Panc1 (cell line): ENCODE results near the gene FOXN1. TPM values are rescaled to one million over a fixed set of nuclear protein-coding genes. Genes with fewer than 3 reads are reported as not detected.

Experiments
- ATAC-seq: fragments of 200-7000 bp; cut with Tn5 transposase; 2 replicates; pipeline ENCODE4 v1.9.1; 2020; ENCODE audit warnings: mild to moderate bottlenecking, moderate library complexity
- BruUV-seq: library from RNA; stranded (reverse); fragments of 400-500 nt; replicated peaks from 2 replicates; lab custom pipeline; 2021; lab: Mats Ljungman, UMichigan
- CTCF ChIA-PET: fragments of 300-600 bp; sonication (Branson Sonifier 250); formaldehyde crosslinking; loops from one replicate; lab custom pipeline; 2022; ENCODE audit warnings: antibody characterized with exemption; lab: Charles Lee
- POLR2A ChIA-PET: fragments of 300-600 bp; sonication (Branson Sonifier 250); formaldehyde crosslinking; loops from one replicate; lab custom pipeline; 2022; ENCODE audit warnings: antibody characterized with exemption; lab: Charles Lee
- DNase-seq: peaks from one replicate; pipeline ENCODE4 v3.0.0-alpha.2; 2010; ENCODE audit warnings: low read depth, low spot score
- H3K27ac ChIP-seq: 2 replicates; pipeline ENCODE4 v1.5.1; 2011; ENCODE audit warnings: mild to moderate bottlenecking, low read length, inconsistent platforms
- H3K27me3 ChIP-seq: fragments of 200-500 bp; sonication (Bioruptor generic); 2 replicates; pipeline ENCODE4 v1.6.0; 2014; ENCODE audit warnings: low read length, inconsistent platforms; ENCODE audit not compliant: control insufficient read depth, insufficient read depth
- H3K36me3 ChIP-seq: fragments of 200-500 bp; sonication (Bioruptor generic); 2 replicates; pipeline ENCODE4 v1.5.1; 2014; ENCODE audit warnings: inconsistent platforms, mild to moderate bottlenecking, low read length, moderate library complexity; ENCODE audit not compliant: control insufficient read depth, insufficient read depth
- H3K4me1 ChIP-seq: 2 replicates; pipeline ENCODE4 v1.5.1; 2011; ENCODE audit warnings: inconsistent platforms, mild to moderate bottlenecking, low read length, moderate library complexity; ENCODE audit not compliant: control insufficient read depth, insufficient read depth
- H3K4me3 ChIP-seq, 2 experiments: 2 replicates each; pipeline ENCODE4 v1.5.1; 2011 to 2012; ENCODE audit warnings: low read depth in 2 of 2, low read length in 2 of 2, mild to moderate bottlenecking in 2 of 2, inconsistent platforms in 1 of 2, moderate library complexity in 1 of 2
- H3K9me3 ChIP-seq: fragments of 200-500 bp; sonication (Bioruptor generic); 2 replicates; pipeline ENCODE4 v1.5.1; 2014; ENCODE audit warnings: low read depth, mild to moderate bottlenecking, inconsistent platforms, low read length, moderate library complexity; ENCODE audit not compliant: control insufficient read depth, insufficient read depth
- CTCF ChIP-seq: fragments of 450-650 bp; IDR thresholded peaks from 2 replicates; pipeline ENCODE4 v1.5.1; 2017; ENCODE audit warnings: mild to moderate bottlenecking
- POLR2AphosphoS5 ChIP-seq: IDR thresholded peaks from 2 replicates; pipeline ENCODE4 v1.6.1; 2012; ENCODE audit warnings: mild to moderate bottlenecking, low read depth, low read length, moderate library complexity
- REST ChIP-seq, 2 experiments: IDR thresholded peaks; 2 replicates each; pipeline ENCODE4 v1.6.1; 2011 to 2012; ENCODE audit warnings: low read depth in 2 of 2, control low read depth in 1 of 2, low read length in 1 of 2, mild to moderate bottlenecking in 1 of 2, moderate library complexity in 1 of 2; ENCODE audit not compliant: insufficient read depth in 1 of 2
- SIN3A ChIP-seq: IDR thresholded peaks from 2 replicates; pipeline ENCODE4 v1.6.1; 2012; ENCODE audit warnings: low read depth, mild to moderate bottlenecking, low read length, moderate library complexity, borderline replicate concordance; ENCODE audit not compliant: insufficient read depth
- TCF7L2 ChIP-seq: IDR thresholded peaks from 2 replicates; pipeline ENCODE4 v1.6.1; 2011; ENCODE audit warnings: mild to moderate bottlenecking, low read depth, low read length, inconsistent platforms
- in situ Hi-C: cut with HindIII; loops from 2 replicates; pipeline ENCODE4 v1.10.0; 2016; ENCODE audit warnings: low sequenced_read_pairs, low pct_unique_long_range_greater_than_20kb
- intact Hi-C: fragments of 100-400 bp; cut with micrococcal nuclease; formaldehyde crosslinking; loops from one replicate; pipeline ENCODE4 v1.10.0; 2022; ENCODE audit not compliant: unreplicated experiment
- total RNA-seq: library from RNA; stranded (reverse); gene quantifications from one replicate; pipeline ENCODE4 v1.2.1, GENCODE V29; 2021; ENCODE audit not compliant: unreplicated experiment

Gene FOXN1
- total RNA-seq, 1 experiment from 2014 or later, result not detected

GRCh38 chr17:28578246-28579195 is 72.4 kb downstream of the FOXN1 start:
- in situ Hi-C loops, result no loop called here
- no peak for ATAC-seq
- BruUV-seq, result no TSS peak

More at GRCh38 chr17:28578246-28579195, 72.4 kb downstream of the FOXN1 start:
- POLR2A ChIA-PET, result interaction anchor here (0.5 to 0.6 kb wide), 2 partner anchors 71 to 75 kb away, joined by 5 to 8 read pairs; no protein-coding TSS in a partner anchor
- Histone ChIP-seq H3K27me3 (no peaks in the 10 kb centered on the region), H3K4me3 (no peak overlapping the region), H3K4me1 (peaks cover 5% of the 10 kb centered on the region; the same call in 1 of the 2 replicates), H3K9me3 (no peaks in the 10 kb centered on the region), H3K27ac (no peak overlapping the region), H3K36me3 (peaks cover 14% of the 10 kb centered on the region)
- intact Hi-C loops, result no loop called here
- TF ChIP-seq SIN3A (no peak), REST (IDR thresholded peaks at IDR 0.05; ENCODE audit: insufficient read depth in 1 of 2, low read depth in 2 of 2, low read length in 1 of 2) (no peak), POLR2AphosphoS5 (no peak), TCF7L2 (no peak), CTCF (no peak)
- DNase-seq, result no peak
- CTCF ChIA-PET, result interaction anchor here (0.6 kb wide), 1 partner anchor 10 kb away, joined by 6 read pairs; no protein-coding TSS in a partner anchor
